NCI-H2107 (cell line): ENCODE measurements around the gene TACR2.

ENCODE experiments used
- DNase-seq: peaks from one replicate; lab custom pipeline; 2025; lab: John Stamatoyannopoulos, UW

Gene TACR2

DNA sequence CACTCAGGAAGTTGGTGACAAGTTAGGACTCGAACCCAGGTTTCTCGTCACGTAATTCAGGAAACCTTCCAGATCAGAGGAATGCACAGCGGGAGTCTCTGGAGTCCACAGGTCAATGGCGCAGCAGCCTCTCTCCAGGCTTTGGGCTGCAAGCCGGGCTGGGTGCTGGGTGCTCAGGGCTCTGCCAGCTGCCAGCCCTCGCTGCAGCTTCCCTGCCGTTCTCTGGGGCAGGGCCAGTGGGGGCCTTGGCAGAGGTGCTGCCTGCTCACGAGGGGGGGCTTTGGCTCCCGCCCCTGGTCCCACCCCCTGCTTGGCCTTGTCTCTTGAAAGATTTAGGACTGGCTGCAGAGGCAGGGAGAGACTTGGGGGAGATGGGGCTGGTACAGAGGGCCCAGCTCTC is at the start of gene TACR2:
Gene TACR2, minus strand, starts transcription at position 224 of the 400 bp plus-strand sequence. CDS start 595 bp downstream, outside the sequence.
- DNase-seq: no peak

DNA sequence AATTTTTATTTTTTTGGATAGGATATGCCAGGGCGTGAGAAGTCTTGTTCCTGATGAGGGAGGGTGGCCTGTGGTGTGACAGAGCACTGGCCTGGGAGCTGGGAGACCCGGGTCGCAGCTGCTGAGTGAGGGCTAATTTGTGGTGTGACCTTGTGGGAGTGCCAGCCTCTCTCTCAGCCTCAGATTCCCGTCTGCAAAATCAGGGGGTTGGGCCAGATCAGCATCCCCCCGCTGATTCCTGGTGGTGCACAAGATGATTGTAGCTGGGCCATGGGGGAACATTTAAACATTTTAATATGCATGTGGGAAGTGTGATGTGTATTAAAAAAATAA is 49.4 kb upstream of the TACR2 start:
- no peak for DNase-seq

DNA sequence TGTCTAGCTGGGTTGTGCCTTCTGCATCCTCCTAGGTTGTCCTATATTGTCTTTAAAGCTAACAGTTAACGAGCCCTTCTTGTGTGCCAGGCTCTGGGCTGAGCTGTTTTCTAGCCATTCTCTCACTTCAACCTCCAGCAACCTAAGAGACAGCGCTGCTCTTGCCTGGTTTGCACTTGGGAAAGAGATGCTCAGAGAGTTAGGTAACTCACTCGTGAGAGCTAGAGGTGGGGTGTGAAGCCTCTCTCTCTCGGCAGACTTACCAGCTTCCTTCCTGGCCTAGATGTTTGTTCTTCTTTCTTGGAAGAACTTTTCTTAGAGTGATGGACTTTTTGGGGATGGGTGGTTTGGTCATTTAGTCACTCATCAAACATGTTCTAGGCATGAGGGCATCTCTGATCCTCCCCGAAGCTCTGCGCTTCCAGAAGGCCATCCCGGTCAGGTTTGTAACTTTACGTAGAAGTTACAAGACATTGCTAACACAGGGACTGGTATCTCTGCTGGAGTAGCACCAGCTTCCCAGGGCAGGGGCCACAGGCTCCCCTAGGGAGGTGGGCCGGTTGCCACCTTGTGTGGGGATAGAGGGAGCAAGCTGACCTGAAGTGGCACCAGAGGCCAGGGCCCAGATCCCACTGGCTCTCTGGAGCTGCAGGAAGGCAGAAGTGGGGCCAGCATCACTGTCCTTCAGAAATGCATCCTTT is 48.9 kb upstream of the TACR2 start:
- no peak for DNase-seq

DNA sequence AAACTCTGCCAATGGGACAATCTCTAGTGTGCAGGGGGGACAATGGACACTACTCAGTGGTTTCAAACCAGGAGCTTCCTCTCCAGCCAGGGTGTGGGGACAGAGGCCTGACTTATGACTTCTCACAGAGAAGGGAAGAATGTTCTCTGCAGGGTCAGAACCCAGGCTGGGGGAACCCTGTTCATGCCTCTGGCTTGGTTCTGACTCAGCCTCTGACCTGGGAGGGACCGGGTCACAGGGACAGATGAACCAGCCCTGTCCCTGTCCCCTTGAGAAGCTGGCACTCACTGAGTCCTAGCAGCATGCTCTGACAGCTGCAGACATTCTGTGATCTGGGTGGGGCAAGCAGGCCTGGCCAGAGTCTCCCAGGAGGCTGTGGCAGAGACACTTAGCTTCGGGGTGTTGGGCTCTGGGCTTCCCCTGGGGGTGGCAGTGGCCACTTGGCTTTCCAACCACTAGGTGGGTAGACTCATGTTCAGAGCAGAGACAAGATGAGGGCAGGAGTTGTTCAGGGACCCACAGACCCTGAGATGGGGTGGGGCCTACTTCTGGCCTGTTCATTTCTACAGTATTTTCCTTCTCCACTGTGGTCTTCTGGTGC is 48.2 kb upstream of the TACR2 start:
- DNase-seq: no peak

DNA sequence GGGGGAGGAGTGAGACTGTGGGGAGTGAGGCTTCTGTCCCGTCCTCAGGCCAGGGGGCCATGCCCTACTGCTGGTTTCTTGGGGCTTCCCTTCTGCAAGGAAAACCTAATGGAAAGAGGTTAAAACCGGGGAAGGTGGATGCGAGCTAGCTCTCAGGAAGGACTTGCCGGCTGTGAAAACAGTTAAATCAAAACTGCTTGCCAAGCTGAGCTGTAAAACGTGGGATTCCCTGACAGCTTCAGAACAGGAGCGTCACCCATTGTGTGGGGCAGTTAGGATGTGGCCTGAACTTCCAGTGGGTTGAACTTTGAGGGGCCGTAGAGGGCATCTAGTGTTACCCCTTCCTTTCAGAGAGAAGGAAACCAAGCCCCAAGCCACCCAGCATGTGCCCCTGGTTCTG is 47.7 kb upstream of the TACR2 start:
- no peak for DNase-seq

DNA sequence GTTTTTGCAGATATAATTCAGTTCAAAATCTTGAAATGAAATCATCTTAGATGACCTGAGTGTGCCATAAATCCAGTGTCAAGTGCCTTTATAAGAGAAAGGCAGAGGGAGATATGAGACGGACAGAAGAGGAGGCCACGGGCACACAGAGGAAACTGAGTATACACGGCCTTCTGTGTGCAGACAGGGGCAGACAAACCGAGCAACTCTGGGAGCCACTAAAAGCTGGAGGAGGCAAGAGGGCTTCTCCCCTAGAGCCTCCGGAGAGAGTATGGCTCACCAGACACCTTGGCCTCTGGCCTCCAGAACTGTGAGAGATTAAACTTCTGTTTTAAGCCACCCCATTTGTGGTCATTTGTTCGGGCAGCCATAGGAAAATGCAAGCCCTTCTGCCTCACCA is 47.2 kb upstream of the TACR2 start:
- no peak for DNase-seq

DNA sequence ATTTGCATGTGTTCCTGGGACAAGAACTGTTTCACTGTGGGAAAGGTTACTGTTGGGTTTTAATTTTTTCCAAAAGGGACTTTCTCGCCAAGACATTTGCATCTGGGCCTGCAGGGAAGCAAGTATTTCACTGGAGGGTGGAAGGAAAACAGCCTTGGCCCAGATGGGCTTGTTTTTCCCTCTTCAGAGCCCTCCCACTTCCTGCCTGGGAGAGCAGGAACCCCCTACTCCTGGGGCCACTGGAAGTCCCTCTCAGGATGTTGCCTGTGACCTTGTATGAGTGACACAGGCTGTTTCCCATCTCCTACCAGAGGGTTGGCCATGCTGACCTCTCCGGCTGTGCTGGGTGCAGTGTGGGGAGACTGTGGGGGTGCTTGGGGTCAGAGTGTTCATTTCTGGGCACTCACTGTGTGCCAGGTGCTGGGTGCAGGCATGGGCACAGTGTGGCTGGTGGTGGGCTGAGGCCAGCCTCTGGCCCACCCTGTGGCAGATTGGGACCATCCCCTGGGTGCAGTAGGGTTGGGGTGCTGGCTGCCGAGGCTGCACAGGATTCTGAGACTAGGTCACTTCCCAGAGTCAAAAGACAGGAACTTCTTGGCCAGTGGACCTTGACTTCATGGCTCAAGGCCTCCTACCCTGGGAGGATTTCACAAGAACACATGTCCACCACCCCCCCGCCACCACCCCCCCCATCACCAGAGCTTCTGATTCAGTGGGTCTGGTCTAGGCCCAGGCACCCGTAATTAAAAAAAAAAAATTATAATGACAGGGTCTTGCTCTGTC is 44.7 kb upstream of the TACR2 start:
- no peak for DNase-seq

DNA sequence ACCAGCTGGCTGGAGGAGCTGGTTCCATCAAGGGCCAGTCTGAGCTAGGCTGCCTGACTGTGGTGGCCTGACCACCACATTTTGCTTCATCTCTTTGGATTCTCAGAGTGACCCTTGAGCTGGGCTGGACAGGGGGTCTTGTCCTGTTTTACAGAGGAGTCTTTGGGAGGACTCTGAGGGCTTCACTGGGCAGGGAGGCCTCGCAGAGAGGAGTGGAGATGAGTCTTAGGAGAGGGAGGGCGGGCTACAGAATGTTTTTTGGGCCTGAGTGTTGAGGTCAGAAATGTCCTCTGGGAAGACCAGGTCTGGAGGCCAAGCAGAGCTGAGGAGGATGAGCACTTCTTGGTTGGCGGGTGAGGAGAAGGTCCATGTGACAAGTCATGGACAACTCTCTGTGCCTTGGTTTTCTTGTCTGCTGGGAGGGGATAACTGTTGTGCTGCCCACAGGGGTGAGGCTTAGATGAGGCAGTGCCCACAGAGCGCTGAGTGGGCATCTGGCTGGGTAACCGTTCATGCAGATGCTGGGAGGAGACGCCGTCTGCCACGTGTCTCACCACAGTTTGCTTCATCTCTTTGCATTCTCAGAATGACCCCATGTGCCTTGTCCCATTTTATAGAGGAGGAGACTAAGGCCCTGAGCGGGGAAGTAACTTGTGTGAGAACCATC is 44.0 kb upstream of the TACR2 start:
- DNase-seq: no peak

DNA sequence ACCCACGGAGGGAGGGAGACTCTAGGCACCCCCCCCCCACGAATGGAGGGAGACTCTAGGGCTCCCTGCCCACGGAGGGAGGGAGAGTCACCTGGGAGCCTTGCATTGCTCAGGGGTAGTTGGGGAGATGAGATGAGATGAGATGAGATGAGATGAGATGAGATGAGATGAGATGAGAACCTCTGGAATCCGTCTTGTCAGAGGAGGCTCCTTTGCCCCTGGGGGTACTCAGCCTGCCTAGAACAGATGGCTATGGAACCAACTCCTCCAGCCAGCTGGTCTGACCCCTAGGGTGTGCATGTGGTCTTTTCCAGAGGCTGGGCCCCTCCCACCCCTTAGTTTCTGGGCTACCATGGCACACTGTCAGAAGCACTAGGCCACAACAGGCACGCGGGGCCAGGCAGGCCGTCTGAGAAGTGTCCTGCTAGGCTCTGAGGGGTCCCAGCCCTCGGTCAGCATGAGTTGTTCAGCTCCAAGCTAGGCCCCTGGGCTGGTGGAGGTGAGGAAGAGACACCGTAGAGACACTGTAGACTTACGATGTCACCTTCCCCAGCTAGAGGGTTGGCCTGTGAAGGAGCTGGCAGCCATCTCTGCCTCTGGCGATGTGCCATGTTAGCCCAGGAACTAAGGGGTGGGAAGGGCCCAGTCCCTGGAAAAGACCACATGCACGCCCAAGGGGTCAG is 43.3 kb upstream of the TACR2 start:
- DNase-seq: no peak

DNA sequence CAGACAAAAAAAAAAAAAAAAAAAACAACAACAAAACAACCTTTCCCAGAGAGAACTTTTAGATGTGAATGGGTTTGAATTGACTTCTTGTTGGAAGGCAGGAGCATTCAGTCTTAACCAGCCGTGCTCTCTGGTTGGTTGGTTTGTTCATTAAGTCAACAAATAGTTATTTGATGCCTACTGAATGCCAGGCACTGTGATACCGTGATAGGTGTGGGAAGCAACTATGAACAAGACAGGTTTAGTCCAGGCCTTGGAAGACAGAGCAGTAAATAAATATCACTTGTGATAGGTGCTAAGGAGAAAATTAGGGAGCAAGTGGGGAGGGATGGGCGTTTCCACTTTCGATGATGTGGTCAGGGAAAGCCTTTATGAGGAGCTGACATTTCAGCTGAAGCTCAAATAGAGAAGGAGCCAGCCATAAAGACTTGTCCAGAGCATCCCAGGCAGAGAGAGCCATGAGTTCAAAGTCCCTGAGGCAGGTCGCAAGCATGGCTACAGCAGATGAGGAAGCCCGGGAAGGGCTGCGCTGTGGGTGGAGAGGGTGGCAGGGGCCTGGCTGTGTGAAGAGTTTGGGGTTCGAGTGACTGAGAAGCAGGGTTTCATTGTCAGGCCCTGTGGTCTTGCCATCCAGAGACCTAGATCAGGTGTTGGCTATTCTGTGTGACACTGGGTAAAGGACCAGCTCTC is 42.5 kb upstream of the TACR2 start:
- no peak for DNase-seq

DNA sequence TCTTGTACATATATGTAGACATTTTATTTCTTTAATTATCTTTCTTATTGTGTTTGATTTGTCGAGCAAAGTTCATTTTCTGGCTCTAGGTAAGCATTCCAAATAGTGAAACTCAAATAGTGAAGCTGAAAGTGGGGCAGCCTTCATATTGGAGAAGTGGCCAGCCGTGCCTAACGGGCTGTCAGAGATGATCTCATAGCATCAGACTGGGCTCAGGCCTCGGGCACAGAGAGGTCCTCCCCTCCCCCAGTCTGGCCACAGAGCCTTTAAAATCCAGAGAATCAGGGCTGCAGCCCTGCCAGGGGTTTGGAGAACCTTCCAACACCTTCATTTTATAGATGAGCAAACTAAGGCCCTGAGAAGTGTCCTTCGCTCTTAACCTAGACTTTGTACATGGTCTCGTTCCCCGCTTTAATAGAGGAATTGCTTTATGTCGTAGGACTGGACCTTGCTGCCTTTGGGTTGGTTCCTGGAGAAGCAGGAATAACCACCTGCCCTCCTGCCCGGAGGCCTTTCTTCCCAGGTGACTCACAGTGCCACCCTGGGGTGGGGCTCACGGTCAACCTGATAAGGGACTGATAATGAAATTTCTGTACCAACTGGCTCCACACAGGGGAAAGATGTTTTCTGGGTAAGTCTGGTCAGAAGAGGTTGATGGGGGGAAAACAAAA is 41.8 kb upstream of the TACR2 start:
- no peak for DNase-seq

DNA sequence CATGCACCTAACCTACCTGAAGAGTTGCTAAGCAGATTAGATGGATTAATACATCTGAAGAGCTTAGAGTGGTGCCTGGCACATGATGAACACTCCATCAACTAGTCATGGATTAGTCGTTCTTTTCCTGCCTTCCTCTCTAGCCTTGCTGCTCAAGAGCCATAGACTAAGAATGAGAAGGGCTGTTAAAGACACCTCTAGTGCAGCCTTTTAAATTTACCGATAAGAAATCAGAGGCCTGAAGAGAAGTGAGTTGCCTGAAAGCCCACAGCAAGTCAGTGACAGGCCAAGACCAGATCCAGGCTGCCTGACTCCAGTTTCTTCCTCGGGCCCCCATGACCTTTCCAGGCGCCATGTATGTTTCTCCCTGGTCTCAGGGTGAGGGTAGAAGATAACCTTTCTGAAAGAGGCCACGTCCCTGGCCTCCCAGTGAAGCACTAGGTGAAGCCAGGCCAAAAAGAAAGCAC is 41.1 kb upstream of the TACR2 start:
- DNase-seq: no peak

DNA sequence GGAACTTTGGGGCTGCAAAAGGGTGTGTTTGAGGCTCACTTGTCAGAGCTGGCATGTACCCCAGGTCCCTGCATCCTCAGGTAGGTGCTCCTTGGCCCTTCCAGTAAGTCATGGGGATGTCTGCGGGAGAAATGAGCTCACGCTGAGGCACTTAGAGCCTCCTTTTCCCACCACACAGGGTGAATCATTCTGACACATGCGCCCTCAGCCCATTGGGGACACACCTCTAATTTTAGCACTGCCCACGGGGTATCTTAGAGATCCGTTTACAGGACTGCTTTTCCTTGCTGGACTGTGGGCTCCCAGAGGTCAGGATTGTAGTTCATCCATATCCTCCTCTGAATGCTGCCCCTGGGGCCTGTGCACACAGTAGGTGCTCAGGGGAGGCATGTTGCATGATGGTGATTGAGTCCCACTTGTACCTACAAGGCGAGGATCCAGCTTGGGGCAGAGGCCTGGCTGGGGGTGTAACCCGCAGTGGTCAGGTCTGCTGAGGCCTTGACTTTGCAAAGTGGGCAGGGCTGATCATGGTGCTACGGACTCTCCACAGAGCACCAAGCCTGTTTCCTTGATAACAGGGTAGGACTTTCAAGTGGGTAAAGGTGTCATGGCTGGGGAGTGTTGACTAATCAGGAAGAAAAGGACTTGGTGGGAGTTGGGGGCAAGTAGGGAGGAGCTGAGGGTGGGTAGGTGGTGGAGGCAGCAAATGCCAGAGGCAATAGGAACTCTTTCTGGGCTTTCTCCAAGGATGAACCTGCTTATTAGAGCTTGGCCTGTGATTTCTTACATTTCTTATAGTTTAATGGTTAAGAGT is 40.4 kb upstream of the TACR2 start:
- no peak for DNase-seq

DNA sequence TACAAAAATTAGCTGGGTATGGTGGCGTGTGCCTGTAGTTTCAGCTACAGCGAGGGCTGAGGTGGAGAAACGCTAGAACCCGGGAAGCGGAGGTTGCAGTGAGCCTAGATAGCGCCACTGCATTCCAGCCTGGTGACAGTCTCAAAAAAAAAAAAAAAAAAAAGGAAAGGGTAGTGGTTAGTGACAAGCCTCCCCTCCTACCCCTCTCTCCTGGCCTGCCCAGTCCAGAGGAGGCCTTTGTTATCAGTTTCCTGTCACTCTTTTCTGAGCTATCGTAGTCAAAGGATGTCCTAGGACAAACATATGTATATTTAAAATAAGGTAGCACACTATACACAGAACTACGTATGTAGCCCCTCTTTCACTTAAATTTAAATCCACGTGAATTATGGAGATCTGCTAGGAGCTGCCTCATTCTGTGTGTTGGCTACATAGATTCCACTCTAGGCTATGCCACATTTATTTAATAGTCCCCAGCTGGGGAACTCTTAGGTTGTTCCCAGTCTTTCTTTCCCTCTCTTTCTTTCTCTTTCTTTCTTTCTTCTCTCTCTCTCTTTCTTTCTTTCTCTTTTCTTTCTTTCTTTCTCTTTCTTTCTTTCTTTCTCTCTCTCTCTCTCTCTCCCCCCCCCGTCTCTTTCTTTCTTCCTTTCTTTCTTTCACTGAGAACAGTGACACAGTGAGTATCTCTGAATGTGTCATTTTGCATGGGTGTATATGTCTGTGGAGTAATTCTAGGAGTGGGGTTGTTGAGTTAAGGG is 38.5 kb upstream of the TACR2 start:
- no peak for DNase-seq

DNA sequence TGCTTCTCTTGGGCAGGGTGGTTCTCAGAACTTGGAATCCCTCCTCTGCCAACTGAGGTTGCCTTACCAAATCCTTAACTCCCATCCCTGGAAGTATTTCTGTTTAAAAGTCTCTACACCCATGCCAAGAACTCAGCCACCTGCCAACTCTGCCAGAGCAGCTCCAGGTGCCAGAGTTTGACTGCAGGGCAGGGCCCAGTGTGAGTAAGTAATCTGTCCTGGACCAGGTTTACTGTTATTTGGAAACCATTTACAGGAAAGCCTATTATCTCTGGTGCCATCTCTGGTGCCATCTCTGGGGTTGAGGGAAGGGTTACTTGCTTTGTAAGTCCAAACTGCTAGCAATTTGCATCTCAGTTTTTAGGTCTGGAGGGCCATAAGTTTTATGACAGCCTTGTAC is 37.1 kb upstream of the TACR2 start:
- no peak for DNase-seq

DNA sequence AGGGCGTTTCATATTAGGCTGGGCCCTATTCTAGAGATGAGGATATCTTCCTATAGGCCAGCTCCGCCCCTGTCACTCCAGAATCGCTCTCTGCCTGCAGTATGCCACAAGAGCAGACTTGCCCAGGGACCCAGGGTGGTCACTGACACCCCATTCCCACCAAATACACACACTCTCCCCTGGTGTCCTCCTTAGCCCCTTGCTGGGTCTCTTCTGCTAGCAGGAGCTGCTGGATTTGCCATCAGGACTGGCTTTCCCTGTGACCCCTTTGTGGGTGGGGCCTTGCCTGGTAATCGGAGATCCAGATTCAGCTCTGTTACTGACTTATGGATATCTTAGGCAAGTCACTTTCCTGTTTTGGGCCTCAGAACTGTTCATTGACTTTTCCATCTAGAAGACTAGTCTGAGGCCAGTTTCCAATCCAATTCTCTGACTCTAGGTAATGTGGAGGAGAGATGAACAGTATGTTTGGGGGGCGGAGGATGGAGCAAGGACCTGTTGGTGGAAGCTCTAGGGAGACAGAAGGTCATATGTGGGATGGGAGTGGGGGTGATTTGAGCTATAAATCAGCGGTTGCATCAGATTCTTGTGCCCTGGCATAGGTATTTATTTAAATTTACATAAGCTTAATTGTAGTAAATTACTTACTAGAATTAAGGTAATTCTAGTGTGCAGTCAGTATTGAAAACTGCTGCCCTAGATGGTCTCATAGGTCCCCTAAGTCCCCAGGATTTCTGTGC is 36.1 kb upstream of the TACR2 start:
- no peak for DNase-seq

DNA sequence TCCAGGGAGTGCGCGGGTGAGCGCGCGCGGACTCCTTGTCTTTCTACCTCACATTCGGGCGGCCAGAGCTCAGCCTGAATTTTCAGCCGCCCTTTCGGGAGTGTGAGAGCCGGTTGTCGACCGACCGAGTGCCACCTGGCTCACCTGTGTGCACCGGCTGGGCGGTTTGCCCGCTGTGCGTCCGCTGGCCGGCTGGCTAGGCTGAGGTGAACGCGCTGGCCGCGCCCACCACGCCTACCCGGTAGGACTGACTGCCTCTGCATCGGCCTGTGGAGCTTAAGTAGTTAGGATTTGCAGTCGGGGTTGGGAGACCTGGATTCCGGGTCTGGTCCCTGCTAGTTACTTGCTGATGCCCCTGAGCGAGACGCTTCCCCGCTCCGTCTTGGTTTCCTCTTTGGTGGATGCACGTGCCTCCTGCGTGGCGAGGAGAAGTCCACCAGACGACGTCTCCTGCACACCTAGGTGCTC is 35.1 kb upstream of the TACR2 start:
- DNase-seq: no peak

DNA sequence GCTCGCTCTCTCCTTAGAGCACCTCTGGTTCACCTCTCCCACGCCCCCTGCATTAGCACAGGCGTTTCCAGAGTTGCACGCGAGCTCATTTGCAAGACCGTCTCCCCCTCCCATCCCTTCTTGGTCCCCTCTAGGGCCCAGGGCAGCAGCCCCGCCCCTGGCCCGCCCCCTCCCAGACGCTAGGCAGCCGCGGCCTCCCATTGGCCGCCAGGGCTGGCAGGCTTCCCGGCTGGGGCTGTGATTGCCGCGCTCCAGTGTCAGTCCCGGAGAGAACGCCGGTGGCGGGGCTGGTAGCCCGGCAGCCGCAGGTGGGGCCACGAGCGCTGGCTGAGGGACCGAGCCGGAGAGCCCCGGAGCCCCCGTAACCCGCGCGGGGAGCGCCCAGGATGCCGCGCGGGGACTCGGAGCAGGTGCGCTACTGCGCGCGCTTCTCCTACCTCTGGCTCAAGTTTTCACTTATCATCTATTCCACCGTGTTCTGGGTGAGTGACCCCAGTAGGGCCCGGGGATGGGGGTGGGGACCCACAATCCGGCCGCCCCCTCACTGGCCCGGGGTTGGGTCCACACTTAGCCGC is 34.6 kb upstream of the TACR2 start, which contains the start of gene TSPAN15:
Gene TSPAN15, plus strand, starts transcription at position 257 of the 575 bp plus-strand sequence. Its CDS starts 130 bp downstream, at position 387.
- peak; percentile 12 for DNase-seq
